GM21723 (cell line): ENCODE results near the gene DOLK.

Experiments used
- ATAC-seq: cut with Tn5 transposase; IDR thresholded peaks from one replicate; pipeline ENCODE4 v1.9.1; 2021; ENCODE audit warnings: mild to moderate bottlenecking, moderate library complexity; ENCODE audit not compliant: unreplicated experiment

Gene DOLK

GRCh38 chr9:128909859-128910258, 37.5 kb downstream of the DOLK start:
- no peak for ATAC-seq

DNA sequence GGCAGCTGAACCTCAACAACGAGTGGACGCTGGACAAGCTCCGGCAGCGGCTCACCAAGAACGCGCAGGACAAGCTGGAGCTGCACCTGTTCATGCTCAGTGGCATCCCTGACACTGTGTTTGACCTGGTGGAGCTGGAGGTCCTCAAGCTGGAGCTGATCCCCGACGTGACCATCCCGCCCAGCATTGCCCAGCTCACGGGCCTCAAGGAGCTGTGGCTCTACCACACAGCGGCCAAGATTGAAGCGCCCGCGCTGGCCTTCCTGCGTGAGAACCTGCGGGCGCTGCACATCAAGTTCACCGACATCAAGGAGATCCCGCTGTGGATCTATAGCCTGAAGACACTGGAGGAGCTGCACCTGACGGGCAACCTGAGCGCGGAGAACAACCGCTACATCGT, 39.0 kb downstream of the DOLK start:
- no peak for ATAC-seq

GRCh38 chr9:128906741-128907140, 40.7 kb downstream of the DOLK start:
- no peak for ATAC-seq

DNA sequence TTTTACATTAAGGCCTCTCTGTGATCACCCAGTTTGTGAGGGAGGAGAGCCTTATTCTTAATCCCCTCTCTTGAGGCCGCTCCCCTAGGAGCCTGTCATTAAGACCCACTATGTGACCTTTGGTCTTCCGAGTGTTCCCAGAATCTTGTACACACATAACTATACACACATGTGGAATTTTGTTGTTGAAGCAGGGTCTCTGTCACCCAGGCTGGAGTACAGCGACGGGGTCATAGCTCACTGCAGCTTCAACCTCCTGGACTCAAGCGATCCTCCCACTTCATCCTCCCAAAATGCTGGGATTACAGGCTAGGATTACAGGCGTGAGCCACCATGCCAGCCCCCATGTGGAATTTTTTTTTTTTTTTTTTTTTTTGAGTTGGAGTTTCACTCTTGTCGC, 41.4 kb downstream of the DOLK start:
- ATAC-seq, result no peak

GRCh38 chr9:128903871-128904620, 43.4 kb downstream of the DOLK start:
- ATAC-seq, result no peak

DNA sequence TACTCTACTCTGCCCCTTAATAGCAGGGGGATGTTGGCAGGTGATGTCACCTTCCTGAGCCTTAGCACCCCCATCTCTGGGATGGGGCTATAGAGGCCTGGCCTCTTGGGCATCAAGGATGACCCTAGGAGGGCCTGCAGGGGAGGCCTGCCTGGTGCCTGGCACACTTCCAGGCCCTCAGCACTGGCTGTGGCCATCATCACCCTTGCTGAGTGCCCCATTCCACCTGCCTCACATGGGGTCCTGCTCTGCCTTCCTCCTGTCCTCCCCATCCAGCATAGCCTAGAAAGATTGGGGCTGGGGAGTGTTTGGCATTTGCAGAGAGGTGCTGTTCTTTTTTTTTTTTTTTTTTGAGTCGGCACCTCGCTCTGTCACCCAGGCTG, 44.3 kb downstream of the DOLK start:
- ATAC-seq, result no peak

GRCh38 chr9:128902351-128903078, 44.9 kb downstream of the DOLK start:
- peak; percentile 87 for ATAC-seq

GRCh38 chr9:128901822-128902221, 45.6 kb downstream of the DOLK start:
- ATAC-seq, result peak; percentile 10

DNA sequence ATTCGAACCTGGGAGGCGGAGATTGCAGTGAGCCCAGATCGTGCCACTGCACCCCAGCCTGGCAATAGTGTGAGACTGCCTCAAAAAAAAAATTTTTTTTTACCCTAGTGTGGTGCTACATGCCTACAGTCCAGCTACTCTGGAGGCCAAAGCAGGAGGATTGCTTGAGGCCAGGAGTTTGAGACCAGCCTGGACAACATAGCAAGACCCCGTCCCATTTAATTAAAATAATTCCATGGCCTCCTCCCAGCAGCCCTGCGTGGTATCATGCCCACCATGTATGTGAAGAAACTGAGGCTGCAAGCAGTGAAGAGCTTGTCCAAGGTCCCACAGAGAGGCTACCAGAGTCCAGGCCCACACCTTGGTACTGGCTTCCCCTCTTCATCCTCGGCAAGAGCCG, 46.0 kb downstream of the DOLK start:
- no peak for ATAC-seq

- ATAC-seq, result no peak
Measured at GRCh38 chr9:128899566-128900322, 47.7 kb downstream of the DOLK start.

DNA sequence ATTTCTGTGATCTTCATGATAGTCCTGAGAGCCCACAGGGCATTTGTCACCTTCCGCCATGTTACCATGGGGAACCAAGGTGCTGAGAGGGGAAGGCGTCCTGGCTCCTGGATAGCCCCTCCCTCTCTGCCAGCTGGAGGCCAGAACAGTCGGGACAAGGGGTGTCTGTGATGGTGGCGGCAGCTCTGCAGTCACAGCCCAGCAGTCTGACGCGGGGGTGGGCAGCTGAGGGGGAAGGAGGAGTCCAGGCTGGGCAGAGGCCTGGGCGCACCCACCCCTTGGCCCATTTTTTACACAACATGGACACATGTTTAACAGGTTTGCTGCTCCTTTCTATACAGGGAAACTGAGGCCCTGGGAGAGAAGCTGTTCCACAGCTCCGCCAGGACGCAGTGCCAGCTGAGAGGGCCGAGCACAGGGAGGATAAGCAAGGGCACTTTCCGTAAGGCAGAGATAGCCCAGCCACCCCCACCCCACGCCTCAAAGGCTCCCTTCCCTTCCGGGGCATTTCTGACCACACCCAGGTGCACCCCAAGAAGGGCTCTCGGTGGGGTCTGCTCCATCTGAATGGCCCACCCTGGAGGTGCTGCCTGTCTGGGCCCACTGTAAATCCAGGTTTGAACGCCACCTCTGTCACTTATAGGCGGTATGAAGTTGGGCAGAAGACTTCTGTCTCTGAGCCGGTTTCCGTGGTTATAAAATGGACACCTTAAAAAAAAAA, 48.4 kb downstream of the DOLK start:
- ATAC-seq, result no peak

DNA sequence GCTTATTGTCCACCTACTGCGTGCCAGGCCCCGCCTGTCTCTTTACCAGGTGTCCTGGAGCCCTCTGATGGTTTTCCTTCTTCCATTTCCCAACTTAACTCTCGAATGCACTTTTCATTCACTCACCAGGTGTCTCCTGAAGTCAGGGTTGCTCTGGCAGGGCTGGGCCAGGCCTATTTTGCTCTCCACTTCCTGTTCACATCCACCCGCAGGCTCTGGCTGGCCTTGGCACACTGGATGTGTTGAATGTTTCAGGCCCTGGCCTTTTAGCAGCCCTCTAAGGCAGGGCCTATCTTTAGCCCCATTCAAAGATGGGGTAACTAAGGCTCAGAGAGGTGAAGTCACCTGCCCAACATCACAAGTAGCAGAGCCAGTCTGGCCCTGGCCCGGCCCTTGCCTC, 49.0 kb downstream of the DOLK start:
- ATAC-seq, result no peak

- no peak for ATAC-seq
Measured at GRCh38 chr9:128895556-128895955, 51.8 kb downstream of the DOLK start.
